HG03558 (cell line): ENCODE data around the gene DSG3.

Experiments
- ATAC-seq: cut with Tn5 transposase; IDR thresholded peaks from one replicate; pipeline ENCODE4 v1.9.1; 2021; ENCODE audit warnings: moderate number of reproducible peaks; ENCODE audit not compliant: unreplicated experiment; ENCODE audit errors: extremely low read depth

DSG3 gene

DNA sequence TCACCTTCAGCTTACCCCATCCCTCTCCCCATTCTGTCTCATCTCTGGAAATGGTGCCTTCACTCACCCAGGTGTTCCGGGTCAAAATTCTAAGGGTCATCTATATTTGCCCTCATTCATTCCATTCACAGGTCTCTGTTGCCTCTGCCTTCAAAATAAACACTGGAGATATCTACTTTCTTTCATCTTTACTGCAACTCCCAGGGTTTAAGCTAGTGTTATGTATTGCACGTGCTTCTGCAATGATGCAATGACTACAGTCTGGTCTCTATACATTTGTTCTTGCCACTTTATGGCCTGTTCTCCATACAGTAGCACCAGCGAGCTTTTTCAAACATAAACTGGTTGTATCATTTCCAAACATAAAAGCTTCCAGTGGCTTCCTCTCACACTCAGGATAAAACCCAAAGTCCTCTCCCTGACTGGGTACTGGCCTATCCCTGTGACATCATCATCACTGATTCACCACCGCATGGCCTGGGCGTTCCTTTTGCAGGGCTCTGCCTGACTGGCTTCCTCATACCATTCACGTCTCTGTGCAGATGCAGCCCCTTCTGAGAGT, 64.7 kb downstream of the DSG3 start:
- no peak for ATAC-seq

DNA sequence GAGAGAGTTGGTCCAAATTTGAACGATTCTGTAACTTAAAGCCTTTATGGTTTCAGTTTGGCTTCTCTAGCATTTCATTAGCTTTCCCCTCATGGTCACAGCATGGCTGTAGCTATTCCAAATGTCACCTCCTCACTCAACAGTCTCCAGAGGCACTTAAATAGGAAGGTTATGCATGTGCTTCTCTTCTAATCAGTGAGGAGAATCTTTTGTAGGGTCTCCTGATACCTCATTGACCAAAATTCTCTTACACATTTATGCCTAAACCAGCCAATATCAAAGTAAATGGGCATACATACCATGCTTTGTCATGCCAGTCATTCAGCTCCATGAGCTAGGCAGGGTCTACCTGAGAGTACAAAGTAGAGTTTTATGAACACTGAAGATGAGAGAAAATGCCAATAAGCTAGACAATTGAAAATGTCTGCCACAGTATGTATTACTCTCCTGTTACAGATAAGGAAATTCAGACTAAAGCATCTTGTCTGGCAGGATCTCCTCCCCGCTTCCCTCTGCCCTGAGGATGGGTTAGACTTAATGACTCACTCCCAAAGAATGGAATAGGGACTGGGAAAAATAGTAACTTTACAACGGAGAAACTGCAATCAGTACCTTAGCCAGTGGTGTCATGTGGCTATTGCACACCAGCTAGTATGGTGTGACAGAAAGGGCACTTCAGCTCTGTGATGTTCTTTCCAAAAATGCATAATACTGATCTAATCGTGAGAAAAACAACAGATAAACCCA, 65.8 kb downstream of the DSG3 start:
- ATAC-seq = no peak

DNA sequence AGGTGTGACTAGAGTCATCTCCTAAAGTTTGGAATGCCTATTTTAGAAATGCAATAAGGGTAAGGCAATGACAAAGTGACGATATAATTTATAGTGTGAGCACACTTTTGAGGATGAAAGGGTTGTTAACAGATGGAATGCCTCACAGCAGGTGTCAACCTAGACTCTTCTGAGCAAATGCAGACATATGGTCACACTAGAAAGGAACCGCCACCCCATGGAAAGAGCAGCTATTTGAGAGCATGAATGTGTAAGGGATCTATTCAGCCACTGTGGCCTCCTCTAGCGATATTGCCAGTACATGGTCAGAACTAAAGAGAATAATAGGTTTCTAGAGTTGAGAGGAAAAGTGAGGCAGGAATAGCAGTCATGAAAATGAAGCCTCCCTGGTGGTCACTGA, 68.9 kb downstream of the DSG3 start:
- ATAC-seq = no peak

DNA sequence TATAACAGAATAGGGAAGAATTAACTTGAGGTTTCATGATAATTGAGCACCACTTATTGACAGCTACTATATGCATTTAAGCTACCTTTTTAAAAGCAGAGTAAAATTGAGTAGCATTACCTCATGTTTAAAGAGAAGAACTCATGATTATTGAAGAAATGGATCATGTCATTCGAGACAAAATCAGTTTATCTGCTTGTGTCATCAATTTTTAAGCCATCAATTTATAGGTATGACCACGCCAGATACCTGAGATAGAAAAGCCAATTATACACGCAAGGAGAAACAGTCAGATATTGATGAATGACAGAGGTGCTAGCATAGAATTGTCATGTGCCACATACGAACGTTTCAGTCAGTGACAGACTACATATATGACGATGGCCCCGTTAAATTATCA, 78.8 kb downstream of the DSG3 start:
- ATAC-seq = no peak
